GM23338 (cell line): ENCODE data around the gene LYSMD3. TPM values are rescaled to one million over a fixed set of nuclear protein-coding genes. Genes with fewer than 3 reads are reported as not detected.

Source experiments
- ATAC-seq: fragments of 200-7000 bp; cut with Tn5 transposase; 3 replicates; pipeline ENCODE4 v1.9.1; 2020
- DNase-seq: peaks from one replicate; pipeline ENCODE4 v3.0.0-alpha.2; 2015; ENCODE audit warnings: low spot score
- H2AFZ ChIP-seq: fragments of 200-600 bp; sonication (generic); 2 replicates; pipeline ENCODE4 v1.8.0; 2016; ENCODE audit warnings: antibody characterized with exemption, mild to moderate bottlenecking, moderate library complexity
- H3F3A ChIP-seq: fragments of 200-600 bp; sonication (generic); replicated peaks from 2 replicates; pipeline ENCODE4 v1.8.0; 2017; ENCODE audit warnings: antibody characterized with exemption, mixed run types, low read depth
- H3K27ac ChIP-seq: fragments of 200-600 bp; sonication (generic); 2 replicates; pipeline ENCODE4 v1.6.1; 2016; ENCODE audit warnings: low read depth
- H3K27me3 ChIP-seq: fragments of 200-600 bp; sonication (generic); 2 replicates; pipeline ENCODE4 v1.8.0; 2016; ENCODE audit warnings: mild to moderate bottlenecking, mixed run types, moderate library complexity; ENCODE audit not compliant: insufficient read depth
- H3K36me3 ChIP-seq: fragments of 200-600 bp; sonication (generic); 2 replicates; pipeline ENCODE4 v1.8.0; 2016; ENCODE audit warnings: mild to moderate bottlenecking; ENCODE audit not compliant: insufficient read depth
- H3K4me1 ChIP-seq: fragments of 200-600 bp; sonication (generic); 2 replicates; pipeline ENCODE4 v1.8.0; 2016; ENCODE audit warnings: mild to moderate bottlenecking, moderate library complexity; ENCODE audit not compliant: insufficient read depth
- H3K4me2 ChIP-seq: fragments of 200-600 bp; sonication (generic); 2 replicates; pipeline ENCODE4 v1.7.1; 2017; ENCODE audit warnings: mixed run types
- H3K4me3 ChIP-seq: fragments of 200-600 bp; sonication (generic); 2 replicates; pipeline ENCODE4 v1.6.1; 2016; ENCODE audit warnings: mixed run types
- H3K79me2 ChIP-seq: fragments of 200-600 bp; sonication (generic); replicated peaks from 2 replicates; pipeline ENCODE4 v1.8.0; 2017; ENCODE audit warnings: mild to moderate bottlenecking; ENCODE audit not compliant: insufficient read depth
- H3K9me2 ChIP-seq: fragments of 200-600 bp; sonication (generic); 2 replicates; pipeline ENCODE4 v1.8.0; 2017; ENCODE audit not compliant: insufficient read depth
- H4K20me1 ChIP-seq: fragments of 200-600 bp; sonication (generic); replicated peaks from 2 replicates; pipeline ENCODE4 v1.8.0; 2017; ENCODE audit warnings: mild to moderate bottlenecking; ENCODE audit not compliant: insufficient read depth
- H3K27ac Mint-ChIP-seq: 2 replicates; pipeline ENCODE4 v1.8.0; 2020; ENCODE audit warnings: inconsistent platforms, mild to moderate bottlenecking, moderate library complexity, mixed read lengths
- H3K27me3 Mint-ChIP-seq: 3 replicates; pipeline ENCODE4 v1.8.0; 2022; ENCODE audit warnings: low read depth, mild to moderate bottlenecking, moderate library complexity, mixed read lengths, inconsistent platforms; ENCODE audit not compliant: insufficient read depth, poor library complexity
- H3K36me3 Mint-ChIP-seq: 3 replicates; pipeline ENCODE4 v1.8.0; 2021; ENCODE audit warnings: low read depth, mild to moderate bottlenecking, inconsistent platforms, moderate library complexity, mixed read lengths
- H3K4me1 Mint-ChIP-seq: 3 replicates; pipeline ENCODE4 v1.8.0; 2020; ENCODE audit warnings: mild to moderate bottlenecking, inconsistent platforms, mixed read lengths
- H3K4me3 Mint-ChIP-seq: 3 replicates; pipeline ENCODE4 v1.8.0; 2021; ENCODE audit warnings: moderate library complexity, mild to moderate bottlenecking, inconsistent platforms, mixed read lengths
- H3K9me3 Mint-ChIP-seq: 3 replicates; pipeline ENCODE4 v1.8.0; 2020; ENCODE audit warnings: moderate library complexity, mild to moderate bottlenecking, inconsistent platforms, mixed read lengths
- ETS1 ChIP-seq: IDR thresholded peaks from 2 replicates; pipeline ENCODE4 v1.6.1; 2016; ENCODE audit warnings: antibody characterized with exemption
- EZH2 ChIP-seq: fragments of 200-600 bp; sonication (generic); IDR thresholded peaks from one replicate; pipeline ENCODE4 v1.8.0; 2017; ENCODE audit warnings: antibody characterized with exemption, mild to moderate bottlenecking, low read depth; ENCODE audit not compliant: unreplicated experiment
- EZH2phosphoT487 ChIP-seq: fragments of 200-600 bp; sonication (generic); IDR thresholded peaks from one replicate; pipeline ENCODE4 v1.8.1; 2018; ENCODE audit warnings: antibody characterized with exemption; ENCODE audit not compliant: unreplicated experiment
- NANOG ChIP-seq: IDR thresholded peaks from 2 replicates; pipeline ENCODE4 v1.6.1; 2016; ENCODE audit warnings: antibody characterized with exemption, borderline replicate concordance
- POLR2AphosphoS5 ChIP-seq: IDR thresholded peaks from 2 replicates; pipeline ENCODE4 v1.6.1; 2016; ENCODE audit warnings: antibody characterized with exemption, low read depth
- STAT1 ChIP-seq: IDR thresholded peaks from one replicate; pipeline ENCODE4 v1.6.1; 2016; ENCODE audit warnings: antibody characterized with exemption; ENCODE audit not compliant: unreplicated experiment
- ZNF331 ChIP-seq: fragments of 250-450 bp; sonication (Bioruptor Pico); IDR thresholded peaks from 2 replicates; pipeline ENCODE4 v1.5.0; 2020; ENCODE audit warnings: low read depth, mild to moderate bottlenecking, moderate library complexity
- ZNF462 ChIP-seq: fragments of 250-450 bp; sonication (Bioruptor Pico); IDR thresholded peaks from 2 replicates; pipeline ENCODE4 v1.5.0; 2020; ENCODE audit warnings: mild to moderate bottlenecking, moderate library complexity
- polyA plus RNA-seq: library from polyadenylated mRNA; unstranded; fragments of >200 nt; fragmentation: Nextera tagmentation; extraction: Ambion mirVana; gene quantifications from 2 replicates; pipeline ENCODE4 v1.2.1, GENCODE V29; 2016
- total RNA-seq: library from RNA; depleted of rRNA; stranded (reverse); fragments of >200 nt; shearing (Covaris generic); gene quantifications from 2 replicates; pipeline ENCODE4 v1.2.3, GENCODE V29; 2014
- TF ChIP-seq, protein P1 (sequence below), 2 experiments: fragments of 200-600 bp in 1 of 2; sonication (generic) in 1 of 2; conservative IDR thresholded peaks; 2 replicates each; pipeline versions ENCODE4 v1.5.1 to v1.6.1; 2016 to 2017; ENCODE audit warnings: antibody characterized with exemption in 2 of 2, low read depth in 2 of 2, mild to moderate bottlenecking in 2 of 2, moderate library complexity in 1 of 2
- TF ChIP-seq, protein P2 (sequence below): IDR thresholded peaks from one replicate; pipeline ENCODE4 v1.6.1; 2018; ENCODE audit warnings: antibody characterized with exemption; ENCODE audit not compliant: unreplicated experiment

Gene LYSMD3
- total and polyA plus RNA-seq, 2 experiments from 2014 or later, result 10.7 to 19.6 TPM

DNA sequence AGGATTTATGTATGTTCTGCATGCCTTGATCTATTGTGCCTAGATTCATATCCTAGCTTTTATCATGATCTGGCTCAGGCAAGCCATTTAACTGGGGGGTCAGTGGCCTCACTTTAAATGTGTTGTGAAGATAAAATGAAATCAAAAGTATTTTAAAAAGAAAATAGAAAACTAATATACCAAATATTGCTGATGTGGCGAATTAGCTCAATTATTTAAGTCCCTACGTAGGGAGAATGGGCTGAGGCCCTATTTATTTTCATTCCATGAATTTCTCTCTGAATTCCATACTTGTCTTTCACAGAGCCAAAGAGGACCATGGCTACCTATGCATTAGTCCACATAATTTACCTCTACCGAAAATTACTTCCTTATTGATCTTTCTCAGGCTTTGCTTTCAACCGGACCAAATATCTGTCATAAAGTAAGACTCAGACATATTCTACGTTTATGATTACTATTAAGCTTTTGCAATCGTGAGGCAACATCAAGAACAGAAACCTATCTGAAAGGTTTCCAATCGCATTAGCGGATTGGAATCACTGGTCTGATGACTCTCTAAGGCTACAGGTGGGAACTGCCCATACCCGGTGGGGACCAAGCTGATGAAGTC lies 56.5 kb downstream of the LYSMD3 start:
- Histone ChIP-seq H3K27ac (no peak overlapping the region), H3F3A (peaks cover 19% of the 10 kb centered on the region), H3K4me3 (peak overlapping the region; percentile 83), H3K4me2 (peak overlapping the region; percentile 79), H3K79me2 (peaks cover 33% of the 10 kb centered on the region), H3K27me3 (no peaks in the 10 kb centered on the region), H3K36me3 (no peaks in the 10 kb centered on the region), H3K9me2 (no peaks in the 10 kb centered on the region), H3K4me1 (peaks cover 22% of the 10 kb centered on the region), H2AFZ (0 out of 2 replicates have a peak overlapping the region, but pooled peaks have one; percentile 90), H4K20me1 (no peaks in the 10 kb centered on the region)
- no peak for TF ChIP-seq EZH2
- no peak for TF ChIP-seq ETS1
- TF ChIP-seq ZNF462 (CRISPR knock-in tag), result no peak
- TF ChIP-seq NANOG, result no peak
- TF ChIP-seq EZH2phosphoT487, result no peak
- no peak for TF ChIP-seq STAT1
- no peak for TF ChIP-seq POLR2AphosphoS5
- no peak for TF ChIP-seq ZNF331 (CRISPR knock-in tag)
- TF ChIP-seq, protein P1, sequence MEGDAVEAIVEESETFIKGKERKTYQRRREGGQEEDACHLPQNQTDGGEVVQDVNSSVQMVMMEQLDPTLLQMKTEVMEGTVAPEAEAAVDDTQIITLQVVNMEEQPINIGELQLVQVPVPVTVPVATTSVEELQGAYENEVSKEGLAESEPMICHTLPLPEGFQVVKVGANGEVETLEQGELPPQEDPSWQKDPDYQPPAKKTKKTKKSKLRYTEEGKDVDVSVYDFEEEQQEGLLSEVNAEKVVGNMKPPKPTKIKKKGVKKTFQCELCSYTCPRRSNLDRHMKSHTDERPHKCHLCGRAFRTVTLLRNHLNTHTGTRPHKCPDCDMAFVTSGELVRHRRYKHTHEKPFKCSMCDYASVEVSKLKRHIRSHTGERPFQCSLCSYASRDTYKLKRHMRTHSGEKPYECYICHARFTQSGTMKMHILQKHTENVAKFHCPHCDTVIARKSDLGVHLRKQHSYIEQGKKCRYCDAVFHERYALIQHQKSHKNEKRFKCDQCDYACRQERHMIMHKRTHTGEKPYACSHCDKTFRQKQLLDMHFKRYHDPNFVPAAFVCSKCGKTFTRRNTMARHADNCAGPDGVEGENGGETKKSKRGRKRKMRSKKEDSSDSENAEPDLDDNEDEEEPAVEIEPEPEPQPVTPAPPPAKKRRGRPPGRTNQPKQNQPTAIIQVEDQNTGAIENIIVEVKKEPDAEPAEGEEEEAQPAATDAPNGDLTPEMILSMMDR (conservative IDR thresholded peaks at IDR 0.05; ENCODE audit: low read depth in 2 of 2), result no peak
- TF ChIP-seq, protein P2, sequence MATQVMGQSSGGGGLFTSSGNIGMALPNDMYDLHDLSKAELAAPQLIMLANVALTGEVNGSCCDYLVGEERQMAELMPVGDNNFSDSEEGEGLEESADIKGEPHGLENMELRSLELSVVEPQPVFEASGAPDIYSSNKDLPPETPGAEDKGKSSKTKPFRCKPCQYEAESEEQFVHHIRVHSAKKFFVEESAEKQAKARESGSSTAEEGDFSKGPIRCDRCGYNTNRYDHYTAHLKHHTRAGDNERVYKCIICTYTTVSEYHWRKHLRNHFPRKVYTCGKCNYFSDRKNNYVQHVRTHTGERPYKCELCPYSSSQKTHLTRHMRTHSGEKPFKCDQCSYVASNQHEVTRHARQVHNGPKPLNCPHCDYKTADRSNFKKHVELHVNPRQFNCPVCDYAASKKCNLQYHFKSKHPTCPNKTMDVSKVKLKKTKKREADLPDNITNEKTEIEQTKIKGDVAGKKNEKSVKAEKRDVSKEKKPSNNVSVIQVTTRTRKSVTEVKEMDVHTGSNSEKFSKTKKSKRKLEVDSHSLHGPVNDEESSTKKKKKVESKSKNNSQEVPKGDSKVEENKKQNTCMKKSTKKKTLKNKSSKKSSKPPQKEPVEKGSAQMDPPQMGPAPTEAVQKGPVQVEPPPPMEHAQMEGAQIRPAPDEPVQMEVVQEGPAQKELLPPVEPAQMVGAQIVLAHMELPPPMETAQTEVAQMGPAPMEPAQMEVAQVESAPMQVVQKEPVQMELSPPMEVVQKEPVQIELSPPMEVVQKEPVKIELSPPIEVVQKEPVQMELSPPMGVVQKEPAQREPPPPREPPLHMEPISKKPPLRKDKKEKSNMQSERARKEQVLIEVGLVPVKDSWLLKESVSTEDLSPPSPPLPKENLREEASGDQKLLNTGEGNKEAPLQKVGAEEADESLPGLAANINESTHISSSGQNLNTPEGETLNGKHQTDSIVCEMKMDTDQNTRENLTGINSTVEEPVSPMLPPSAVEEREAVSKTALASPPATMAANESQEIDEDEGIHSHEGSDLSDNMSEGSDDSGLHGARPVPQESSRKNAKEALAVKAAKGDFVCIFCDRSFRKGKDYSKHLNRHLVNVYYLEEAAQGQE, result no peak
- Mint-ChIP-seq H3K9me3 (no peaks in the 10 kb centered on the region; the same call in 2 of the 3 replicates), H3K4me3 (peak overlapping the region; percentile 97), H3K27ac (peak overlapping the region; percentile 38; the same call in 1 of the 2 replicates), H3K27me3 (peaks cover 14% of the 10 kb centered on the region), H3K36me3 (peaks cover 13% of the 10 kb centered on the region), H3K4me1 (peaks cover 36% of the 10 kb centered on the region)
- no peak for DNase-seq
- ATAC-seq, result no peak
